HG03520 (cell line): ENCODE results near the gene FCRL6.

Experiments used
- ATAC-seq: cut with Tn5 transposase; IDR thresholded peaks from one replicate; pipeline ENCODE4 v1.9.1; 2021; ENCODE audit warnings: mild to moderate bottlenecking, moderate library complexity; ENCODE audit not compliant: unreplicated experiment

The FCRL6 gene

GRCh38 chr1:159832309-159832708, 30.1 kb downstream of the FCRL6 start:
- ATAC-seq, result no peak

- ATAC-seq, result no peak
Measured at GRCh38 chr1:159835356-159835755, 33.2 kb downstream of the FCRL6 start.

- ATAC-seq, result no peak
Measured at GRCh38 chr1:159835862-159836525, 33.8 kb downstream of the FCRL6 start.

GRCh38 chr1:159838715-159839114, 36.6 kb downstream of the FCRL6 start:
- ATAC-seq, result peak; percentile 57

- peak; percentile 77 for ATAC-seq
Measured at GRCh38 chr1:159839116-159839849, 37.1 kb downstream of the FCRL6 start.

GRCh38 chr1:159841749-159842148, 39.6 kb downstream of the FCRL6 start:
- no peak for ATAC-seq

- no peak for ATAC-seq
Measured at GRCh38 chr1:159843459-159843858, 41.3 kb downstream of the FCRL6 start.

- no peak for ATAC-seq
Measured at GRCh38 chr1:159845751-159846629, 43.8 kb downstream of the FCRL6 start.

- no peak for ATAC-seq
Measured at GRCh38 chr1:159847231-159847630, 45.1 kb downstream of the FCRL6 start.

GRCh38 chr1:159848326-159848725, 46.2 kb downstream of the FCRL6 start:
- ATAC-seq, result no peak

GRCh38 chr1:159849626-159850366, 47.6 kb downstream of the FCRL6 start:
- no peak for ATAC-seq

- no peak for ATAC-seq
Measured at GRCh38 chr1:159851407-159851806, 49.2 kb downstream of the FCRL6 start.

- ATAC-seq, result no peak
Measured at GRCh38 chr1:159853417-159854115, 51.4 kb downstream of the FCRL6 start.

GRCh38 chr1:159854116-159854692, 52.0 kb downstream of the FCRL6 start:
- ATAC-seq, result no peak

- peak; percentile 89 for ATAC-seq
Measured at GRCh38 chr1:159854693-159855192, 52.6 kb downstream of the FCRL6 start.

- ATAC-seq, result no peak
Measured at GRCh38 chr1:159855709-159856108, 53.5 kb downstream of the FCRL6 start.

GRCh38 chr1:159856576-159856975, 54.4 kb downstream of the FCRL6 start:
- no peak for ATAC-seq

GRCh38 chr1:159857889-159858288, 55.7 kb downstream of the FCRL6 start:
- ATAC-seq, result no peak

- ATAC-seq, result no peak
Measured at GRCh38 chr1:159859767-159860322, 57.7 kb downstream of the FCRL6 start.
